Loucy (cell line): ENCODE data around the gene TBC1D20.

Experiments used
- CTCF ChIP-seq: fragments of 200-600 bp; sonication (generic); conservative IDR thresholded peaks from 2 replicates; pipeline ENCODE4 v1.5.1; 2014; ENCODE audit warnings: mild to moderate bottlenecking, antibody characterized with exemption, low read length
- EZH2phosphoT487 ChIP-seq: fragments of 200-600 bp; IDR thresholded peaks from 2 replicates; pipeline ENCODE4 v1.6.1; 2018; ENCODE audit warnings: antibody characterized with exemption, mild to moderate bottlenecking, moderate library complexity, borderline replicate concordance

DNA sequence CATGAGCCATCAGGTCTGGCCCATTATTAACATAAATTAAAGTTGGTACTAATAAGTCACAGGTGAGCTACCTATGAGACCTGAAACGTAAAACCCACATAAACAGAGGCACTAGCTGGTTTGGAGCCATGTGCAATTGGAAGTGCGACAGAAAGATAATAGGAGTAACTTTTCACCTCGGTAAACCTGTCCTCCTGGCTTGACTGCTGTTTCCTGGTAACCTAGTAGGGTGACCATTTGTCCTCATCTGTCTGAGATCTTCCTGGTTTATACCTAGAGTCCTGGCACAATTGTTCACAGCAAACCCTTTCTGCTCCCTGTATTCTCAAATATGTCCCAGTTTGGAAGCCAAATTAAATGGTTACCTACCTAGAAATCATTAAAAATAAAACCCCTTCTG is 7.4 kb downstream of the TBC1D20 start:
- TF ChIP-seq CTCF (no peak), EZH2phosphoT487 (no peak)
